CD4-positive, alpha-beta T cell treated with Interleukin-6 at 100 ng/mL for 8 hours (primary cell): ENCODE measurements around the gene ZNF502.
"Not testable (repeated sequence)": the region's sequence is repeated elsewhere in the genome, so short reads cannot be mapped to it uniquely, and the experiment has no call there.

Experiments
- DNase-seq: peaks from one replicate; pipeline ENCODE4 v3.0.0-alpha.2; 2020; ENCODE audit warnings: mixed read lengths, low spot score

ZNF502 gene

GRCh38 chr3:44712455-44713075, at the start of gene ZNF502:
TSS of gene ZNF502 (plus strand) at chr3:44712660. CDS start at chr3:44720262, 7,602 bp downstream.
- peak; percentile 42 for DNase-seq

- no peak for DNase-seq
Measured at GRCh38 chr3:44665173-44665572, 47.3 kb upstream of the ZNF502 start.

GRCh38 chr3:44666346-44666745, 46.1 kb upstream of the ZNF502 start:
- no peak for DNase-seq

GRCh38 chr3:44669760-44670159, 42.7 kb upstream of the ZNF502 start:
- no peak for DNase-seq

GRCh38 chr3:44673466-44673865, 39.0 kb upstream of the ZNF502 start:
- not testable (repeated sequence) for DNase-seq

- no peak for DNase-seq
Measured at GRCh38 chr3:44674211-44674610, 38.2 kb upstream of the ZNF502 start.

- DNase-seq, result no peak
Measured at GRCh38 chr3:44678480-44679116, 33.9 kb upstream of the ZNF502 start.

- DNase-seq, result no peak
Measured at GRCh38 chr3:44680921-44681455, 31.5 kb upstream of the ZNF502 start.

- DNase-seq, result no peak
Measured at GRCh38 chr3:44682182-44682896, 30.1 kb upstream of the ZNF502 start.

- DNase-seq, result peak; percentile 37
Measured at GRCh38 chr3:44685128-44685800, 27.2 kb upstream of the ZNF502 start.

GRCh38 chr3:44687898-44688297, 24.6 kb upstream of the ZNF502 start:
- DNase-seq, result no peak

- no peak for DNase-seq
Measured at GRCh38 chr3:44721231-44722102, 9.0 kb downstream of the ZNF502 start.

GRCh38 chr3:44722103-44722401, 9.6 kb downstream of the ZNF502 start:
- DNase-seq, result no peak

- DNase-seq, result peak; percentile 84
Measured at GRCh38 chr3:44729384-44729910, 17.0 kb downstream of the ZNF502 start, which contains the start of gene ZNF501. TSS of gene ZNF501 (plus strand) at chr3:44729635. CDS start at chr3:44734422, 4,787 bp downstream.

- no peak for DNase-seq
Measured at GRCh38 chr3:44734646-44735168, 22.2 kb downstream of the ZNF502 start.

GRCh38 chr3:44761101-44761423, 48.6 kb downstream of the ZNF502 start:
- DNase-seq, result no peak

- DNase-seq, result peak; percentile 95
Measured at GRCh38 chr3:44761424-44762169, 49.1 kb downstream of the ZNF502 start, which contains the start of the genes KIAA1143 and KIF15. TSS of gene KIAA1143 (minus strand) at chr3:44761619. CDS start at chr3:44761602, 17 bp downstream. TSS of gene KIF15 (plus strand) at chr3:44761794. CDS start at chr3:44761866, 72 bp downstream.

- DNase-seq, result no peak
Measured at GRCh38 chr3:44762170-44762677, 49.8 kb downstream of the ZNF502 start.

GRCh38 chr3:44762690-44763089, 50.2 kb downstream of the ZNF502 start:
- DNase-seq, result no peak

GRCh38 chr3:44764248-44764647, 51.8 kb downstream of the ZNF502 start:
- DNase-seq, result no peak
